Hematopoietic multipotent progenitor cell treated with erythropoietin and hydrocortisone succinate and interleukin-3 and kit ligand, for 6 days (in vitro differentiated cells): ENCODE measurements around the gene MCL1.
"Not testable (repeated sequence)": the region's sequence is repeated elsewhere in the genome, so short reads cannot be mapped to it uniquely, and the experiment has no call there.

ENCODE experiments used
- DNase-seq: peaks from one replicate; pipeline ENCODE4 v3.0.0-alpha.2; 2015

The MCL1 gene

DNA sequence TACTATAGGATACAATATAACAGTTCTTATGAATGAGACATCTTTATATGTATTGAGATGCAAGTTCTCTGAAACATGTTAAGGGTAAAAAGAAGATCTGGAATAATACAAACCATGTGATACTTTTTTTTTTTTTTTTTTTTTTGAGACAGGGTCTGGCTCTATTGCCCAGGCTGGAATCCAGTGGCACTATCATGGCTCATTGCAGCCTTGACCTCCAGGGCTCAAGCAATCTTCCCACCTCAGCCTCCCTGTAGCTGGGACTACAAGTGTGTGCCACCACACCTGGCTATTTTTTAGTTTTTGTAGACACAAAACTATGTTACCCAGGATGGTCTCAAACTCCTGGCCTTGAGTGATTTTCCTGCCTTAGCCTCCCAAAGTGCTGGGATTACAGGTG is 22.1 kb upstream of the MCL1 start:
- DNase-seq: no peak

DNA sequence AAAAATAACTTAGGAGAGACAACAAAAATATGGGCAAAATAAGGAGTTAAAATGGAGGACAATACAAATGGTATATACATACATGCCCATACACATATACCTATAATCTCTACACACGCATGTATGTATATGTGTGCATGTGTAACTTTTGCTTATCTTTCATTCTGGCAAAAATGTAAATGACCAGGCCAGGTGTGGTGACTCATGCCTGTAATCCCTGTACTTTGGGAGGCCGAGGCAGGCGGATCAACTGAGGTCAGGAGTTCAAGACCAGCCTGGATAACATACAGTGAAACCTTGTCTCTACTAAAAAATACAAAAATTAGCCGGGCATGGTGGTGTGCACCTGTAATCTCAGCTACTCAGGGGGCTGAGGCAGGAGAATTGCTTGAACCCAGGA is 18.9 kb upstream of the MCL1 start:
- not testable (repeated sequence) for DNase-seq

DNA sequence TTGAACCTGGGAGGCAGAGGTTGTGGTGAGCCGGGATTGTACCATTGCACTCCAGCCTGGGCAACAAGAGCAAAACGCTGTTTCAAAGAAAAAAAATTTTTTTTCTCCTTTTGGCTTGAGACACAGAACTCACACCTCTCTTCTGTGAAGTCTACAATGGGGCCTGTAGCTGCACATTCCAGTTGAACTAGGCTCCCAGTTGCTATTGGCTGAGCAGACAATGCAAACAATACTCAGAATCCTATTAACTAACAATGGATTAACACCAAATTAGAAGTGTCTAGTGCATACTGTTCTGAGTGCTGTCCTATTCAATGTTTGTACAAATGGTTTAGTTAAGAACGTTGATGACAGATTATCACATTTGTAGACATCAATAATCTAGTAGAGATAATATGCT is 17.6 kb upstream of the MCL1 start:
- DNase-seq: no peak

DNA sequence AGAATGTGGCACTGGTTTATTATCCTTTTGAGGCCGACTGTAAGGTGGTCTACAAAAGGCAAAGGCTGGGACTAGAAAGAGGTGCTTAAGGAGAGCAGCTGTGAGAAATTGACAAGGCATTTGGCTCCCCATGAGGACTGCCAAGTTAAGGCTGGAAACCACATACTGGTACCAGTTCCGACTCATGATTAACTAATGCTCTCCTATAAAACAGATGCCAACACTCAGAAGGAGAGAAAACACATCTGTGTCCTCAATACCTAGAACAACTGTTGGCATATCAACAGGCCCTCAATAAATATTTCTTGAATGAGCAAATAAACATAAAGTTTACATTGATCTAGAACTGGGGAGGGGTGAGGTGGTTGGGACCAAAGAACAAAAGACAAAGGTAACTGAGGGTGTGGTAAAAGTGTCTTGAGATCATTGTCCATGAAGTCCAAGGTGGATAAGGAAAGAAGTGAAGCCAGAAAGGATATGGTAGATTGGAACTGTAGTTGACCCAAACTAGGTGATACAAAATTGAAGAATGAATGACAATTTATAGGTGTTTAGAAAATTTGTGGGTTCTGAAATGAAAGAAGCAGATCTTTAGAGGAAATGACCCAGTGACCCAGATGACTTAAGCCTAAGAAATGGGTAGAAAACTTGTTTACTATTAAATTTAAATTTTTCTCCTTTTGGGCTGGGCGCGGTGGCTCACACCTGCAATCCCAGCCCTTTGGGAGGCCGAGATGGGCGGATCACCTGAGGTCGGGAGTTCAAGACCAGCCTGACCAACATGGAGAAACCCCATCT is 16.9 kb upstream of the MCL1 start:
- no peak for DNase-seq

DNA sequence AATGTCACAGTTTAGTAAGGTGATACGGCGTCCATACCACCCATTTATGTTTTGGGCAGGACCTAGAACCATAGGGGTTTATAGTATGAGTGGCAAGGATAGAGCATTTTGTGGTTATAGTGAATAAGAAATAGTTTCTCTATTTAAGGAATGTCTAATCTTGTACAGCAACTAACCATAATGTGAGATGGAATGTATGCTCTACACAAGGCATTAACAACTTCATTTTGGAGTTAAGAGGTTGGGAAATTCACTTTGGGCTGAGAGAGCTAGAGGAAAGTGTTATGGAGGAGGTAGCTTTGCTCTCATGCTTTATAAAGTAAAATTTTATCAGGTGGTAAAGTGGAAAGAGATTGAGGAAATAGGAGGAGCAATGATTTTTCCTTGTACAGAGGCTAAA is 3.0 kb upstream of the MCL1 start:
- no peak for DNase-seq

DNA sequence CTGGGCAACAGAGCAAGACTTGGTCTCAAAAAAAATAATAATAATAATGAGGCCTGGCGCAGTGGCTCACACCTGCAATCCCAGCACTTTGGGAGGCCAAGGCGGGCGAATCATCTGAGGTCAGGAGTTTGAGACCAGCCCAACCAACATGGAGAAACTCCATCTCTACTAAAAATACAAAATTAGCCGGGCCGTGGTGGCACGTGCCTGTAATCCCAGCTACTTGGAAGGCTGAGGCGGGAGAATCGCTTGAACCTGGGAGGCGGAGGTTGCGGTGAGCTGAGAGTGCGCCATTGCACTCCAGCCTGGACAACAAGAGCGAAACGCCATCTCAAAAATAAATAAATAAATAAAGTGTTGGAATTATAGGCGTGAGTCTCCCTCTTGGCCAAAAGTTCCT is 2.6 kb upstream of the MCL1 start:
- not testable (repeated sequence) for DNase-seq

DNA sequence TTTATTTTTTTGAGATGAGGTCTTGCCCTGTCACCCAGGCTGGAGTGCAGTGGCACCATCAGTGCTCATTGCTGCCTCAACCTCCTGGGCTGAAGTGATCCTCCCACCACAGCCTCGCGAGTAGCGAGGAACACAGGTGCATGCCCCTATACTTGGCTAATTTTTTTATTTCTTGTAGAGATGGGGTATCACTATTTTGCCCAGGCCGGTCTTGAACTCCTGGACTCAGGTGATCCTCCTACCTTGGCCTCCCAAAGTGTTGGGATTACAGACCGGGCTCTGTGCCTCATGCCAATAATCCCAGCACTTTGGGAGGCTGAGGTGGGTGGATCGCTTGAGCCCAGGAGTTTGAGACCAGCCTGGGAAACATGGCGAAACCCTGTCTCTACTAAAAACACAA is 2.0 kb upstream of the MCL1 start:
- DNase-seq: not testable (repeated sequence)

DNA sequence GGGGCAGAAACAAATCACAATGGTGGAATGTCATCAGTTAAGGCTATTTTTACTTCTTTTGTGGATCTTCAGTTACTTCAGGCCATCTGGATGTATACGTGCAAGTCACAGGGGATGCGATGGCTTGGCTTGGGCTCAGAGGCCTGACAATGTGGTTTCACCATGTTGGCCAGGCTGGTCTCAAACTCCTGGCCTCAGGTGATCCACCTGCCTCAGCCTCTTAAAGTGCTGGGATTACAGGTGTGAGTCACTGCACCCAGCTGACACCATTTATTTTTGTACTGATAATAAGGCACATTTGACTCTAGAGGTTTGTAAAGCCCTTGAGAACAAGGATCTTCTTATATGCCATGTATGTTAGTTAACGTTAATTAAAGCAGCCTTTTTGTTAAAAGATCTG is 1.6 kb upstream of the MCL1 start:
- not testable (repeated sequence) for DNase-seq

DNA sequence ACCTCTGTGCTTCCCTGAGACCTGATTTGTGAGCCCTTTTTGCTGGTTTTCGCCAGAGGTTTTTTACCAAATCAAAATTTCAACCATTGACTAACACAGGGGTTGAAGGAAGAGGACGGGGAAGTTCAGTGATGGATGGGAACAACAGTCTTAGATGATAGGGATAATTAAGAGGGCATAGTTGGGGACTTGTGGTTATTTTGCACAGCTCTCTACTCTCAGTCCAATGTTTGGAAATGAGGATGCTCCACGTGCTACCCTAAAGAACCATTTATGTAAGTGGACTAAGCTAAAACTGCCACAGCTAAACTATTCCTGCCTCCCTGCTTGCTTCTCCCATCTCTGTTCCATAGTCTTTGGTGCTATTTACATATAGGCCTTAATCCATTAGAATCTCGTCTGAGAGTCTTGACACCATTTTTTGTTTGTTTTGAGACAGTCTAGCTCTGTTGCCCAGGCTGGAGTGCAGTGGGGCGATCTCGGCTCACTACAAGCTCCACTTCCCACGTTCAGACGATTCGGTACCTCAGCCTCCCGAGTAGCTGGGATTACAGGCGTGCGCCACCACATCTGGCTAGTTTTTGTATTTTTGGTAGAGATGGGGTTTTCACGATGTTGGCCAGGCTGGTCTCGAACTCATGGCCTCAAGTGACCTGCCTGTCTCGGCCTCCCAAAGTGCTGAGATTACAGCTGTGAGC is 684 bp upstream of the MCL1 start:
- no peak for DNase-seq

DNA sequence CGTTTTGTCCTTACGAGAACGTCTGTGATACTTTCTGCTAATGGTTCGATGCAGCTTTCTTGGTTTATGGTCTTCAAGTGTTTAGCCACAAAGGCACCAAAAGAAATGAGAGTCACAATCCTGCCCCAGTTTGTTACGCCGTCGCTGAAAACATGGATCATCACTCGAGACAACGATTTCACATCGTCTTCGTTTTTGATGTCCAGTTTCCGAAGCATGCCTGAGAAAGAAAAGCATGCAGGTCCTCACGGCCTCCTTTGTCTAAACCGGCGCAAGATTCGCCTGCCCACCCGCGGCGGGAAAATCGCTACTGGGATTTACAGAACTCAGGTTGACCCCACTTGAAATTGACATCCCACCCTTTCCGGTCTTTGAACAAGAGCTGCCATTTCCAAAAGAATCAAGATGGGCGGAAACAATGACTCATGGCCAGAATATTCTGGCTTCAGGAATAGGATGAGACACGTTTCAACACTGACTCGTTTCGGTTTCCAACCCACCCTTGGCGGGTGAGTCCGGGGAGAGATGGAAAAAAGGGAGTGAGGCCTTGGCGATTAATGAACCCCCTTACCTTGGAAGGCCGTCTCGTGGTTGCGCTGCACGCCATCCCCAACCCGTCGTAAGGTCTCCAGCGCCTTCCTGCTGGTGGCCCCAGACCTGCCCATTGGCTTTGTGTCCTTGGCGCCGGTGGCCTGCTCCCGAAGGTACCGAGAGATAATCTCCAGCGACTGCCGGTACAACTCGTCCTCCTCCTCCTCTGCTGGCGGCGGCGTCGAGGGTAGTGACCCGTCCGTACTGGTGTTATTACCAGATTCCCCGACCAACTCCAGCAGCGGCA is 919 bp downstream of the MCL1 start:
- DNase-seq: peak; percentile 70

DNA sequence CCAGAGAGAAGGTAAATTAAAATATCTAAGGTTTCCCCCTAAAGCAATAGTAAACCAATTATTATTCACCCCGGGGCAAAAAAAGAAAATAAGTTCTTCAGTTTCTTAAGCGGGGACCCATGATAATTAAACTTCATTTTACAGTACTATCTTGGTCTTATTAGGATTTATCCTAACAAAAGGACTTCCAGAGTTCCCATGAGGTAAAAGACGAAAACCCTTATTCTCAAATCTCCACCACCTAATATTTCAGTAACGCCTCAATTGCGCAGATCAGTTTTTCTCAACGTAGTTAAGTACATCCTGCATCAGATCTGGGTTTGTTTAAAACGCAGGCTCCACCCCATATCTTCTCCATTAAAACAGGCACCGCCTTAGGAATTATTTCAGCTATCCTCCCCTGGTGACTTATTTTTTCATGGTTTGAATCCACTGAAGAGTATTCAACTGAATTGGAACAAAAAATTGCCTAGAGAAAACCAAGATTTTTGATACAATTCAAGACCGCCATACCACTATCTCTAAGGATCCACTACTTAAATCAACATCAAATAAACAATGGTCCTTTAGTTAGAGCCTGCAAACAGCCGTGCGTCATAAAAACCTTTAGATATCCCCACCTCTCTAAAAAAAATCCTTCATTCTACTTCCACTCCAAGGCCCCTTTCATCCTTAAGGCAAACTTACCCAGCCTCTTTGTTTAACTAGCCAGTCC is 1.7 kb downstream of the MCL1 start:
- DNase-seq: peak; percentile 56

DNA sequence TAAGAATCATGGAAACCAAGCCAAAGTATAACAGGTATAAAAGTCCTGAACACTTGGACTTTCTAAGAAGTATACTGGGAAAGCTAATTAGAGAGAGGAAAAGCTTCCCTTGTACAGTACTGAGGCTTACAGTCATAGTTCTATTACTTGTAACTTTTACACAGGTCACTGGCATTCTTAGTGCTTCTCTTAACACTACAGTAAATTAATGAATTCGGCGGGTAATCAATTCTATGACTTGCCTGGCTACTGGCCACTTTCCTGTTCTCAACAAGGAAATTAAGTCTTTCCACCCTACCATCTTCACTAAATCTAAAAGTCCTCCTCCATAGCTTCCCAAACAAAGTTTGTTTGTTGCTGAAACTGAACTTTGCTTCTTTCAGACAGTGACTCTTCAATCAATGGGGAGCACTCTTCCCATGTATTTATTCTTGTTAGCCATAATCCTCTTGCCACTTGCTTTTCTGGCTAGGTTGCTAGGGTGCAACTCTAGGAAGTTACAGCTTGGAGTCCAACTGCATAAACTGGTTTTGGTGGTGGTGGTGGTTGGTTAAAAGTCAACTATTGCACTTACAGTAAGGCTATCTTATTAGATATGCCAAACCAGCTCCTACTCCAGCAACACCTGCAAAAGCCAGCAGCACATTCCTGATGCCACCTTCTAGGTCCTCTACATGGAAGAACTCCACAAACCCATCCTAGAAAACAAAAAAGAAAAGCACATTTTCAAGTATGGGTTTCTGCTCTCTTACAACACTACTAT is 2.4 kb downstream of the MCL1 start:
- no peak for DNase-seq

DNA sequence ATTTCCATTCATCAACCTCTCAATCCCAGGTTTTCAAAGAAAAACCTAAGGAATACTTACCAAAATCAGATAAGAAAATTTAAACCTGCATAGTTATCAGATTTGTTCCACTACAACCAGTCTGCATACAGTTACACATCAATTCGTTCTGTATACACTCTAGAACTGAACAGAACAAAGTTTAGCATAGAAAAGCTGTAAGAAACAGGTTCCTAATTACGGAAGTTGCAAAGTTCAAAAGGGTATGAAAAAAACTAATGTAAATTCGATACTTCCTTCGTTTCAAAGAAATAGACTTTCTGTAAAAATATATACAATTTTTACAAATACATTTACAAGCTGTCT is 3.1 kb downstream of the MCL1 start:
- no peak for DNase-seq

DNA sequence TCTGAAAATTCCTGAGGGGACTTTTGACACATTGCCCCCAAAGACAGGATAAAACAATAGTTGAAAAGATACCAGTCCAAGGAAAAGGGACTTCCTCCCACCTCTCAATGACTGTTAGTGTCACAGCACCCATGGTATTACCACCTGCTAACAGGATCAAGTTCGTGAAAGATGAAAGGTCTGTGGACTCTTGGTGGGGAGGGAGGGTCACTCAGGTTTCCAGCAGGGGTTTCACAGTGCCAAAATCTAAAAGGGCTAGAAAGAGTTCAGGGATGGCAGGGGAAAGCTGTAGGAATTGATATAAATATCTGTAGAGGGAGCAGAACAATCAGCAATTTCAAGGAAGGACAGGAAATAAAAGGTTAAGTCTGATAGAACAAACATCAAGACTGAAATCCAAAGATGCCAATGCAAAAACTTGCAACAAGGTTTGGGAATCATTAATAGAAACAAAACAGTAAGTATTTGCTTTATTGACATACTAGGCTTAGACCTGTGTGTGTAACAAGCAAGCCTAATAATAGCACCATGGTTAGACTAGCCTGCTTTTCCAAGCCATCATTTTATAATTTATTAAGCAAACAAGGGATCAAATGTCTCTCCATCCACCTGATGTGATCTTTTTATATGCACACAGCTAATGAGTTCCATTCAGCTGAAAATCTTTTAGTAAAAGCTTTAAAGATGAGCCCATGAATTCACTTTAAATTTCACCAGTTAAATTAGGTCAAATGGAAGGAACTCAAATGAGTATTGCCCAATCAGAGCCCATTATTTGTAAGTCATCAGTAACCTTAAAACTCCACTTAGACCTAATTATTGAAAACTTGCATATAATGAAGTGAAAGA is 3.7 kb downstream of the MCL1 start:
- DNase-seq: no peak

DNA sequence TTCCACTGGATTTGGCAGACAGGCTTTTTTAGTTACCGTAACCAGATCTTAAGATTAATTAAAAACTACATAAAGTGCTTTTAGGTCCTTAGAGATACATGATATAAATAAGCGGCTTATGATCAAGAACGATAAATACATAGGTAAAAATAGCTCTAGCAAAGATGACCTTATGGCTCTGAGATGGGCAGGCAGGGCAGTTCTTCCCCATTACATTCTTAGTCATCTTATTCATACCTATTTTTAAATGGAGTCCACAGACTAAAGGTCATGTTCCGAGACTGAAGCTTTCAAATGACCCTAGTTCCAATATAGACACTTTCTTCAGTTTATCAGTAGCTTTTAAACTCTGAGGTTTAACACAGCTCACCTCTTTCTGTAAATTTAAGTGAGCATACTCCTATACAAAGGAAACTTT is 4.3 kb downstream of the MCL1 start:
- no peak for DNase-seq

DNA sequence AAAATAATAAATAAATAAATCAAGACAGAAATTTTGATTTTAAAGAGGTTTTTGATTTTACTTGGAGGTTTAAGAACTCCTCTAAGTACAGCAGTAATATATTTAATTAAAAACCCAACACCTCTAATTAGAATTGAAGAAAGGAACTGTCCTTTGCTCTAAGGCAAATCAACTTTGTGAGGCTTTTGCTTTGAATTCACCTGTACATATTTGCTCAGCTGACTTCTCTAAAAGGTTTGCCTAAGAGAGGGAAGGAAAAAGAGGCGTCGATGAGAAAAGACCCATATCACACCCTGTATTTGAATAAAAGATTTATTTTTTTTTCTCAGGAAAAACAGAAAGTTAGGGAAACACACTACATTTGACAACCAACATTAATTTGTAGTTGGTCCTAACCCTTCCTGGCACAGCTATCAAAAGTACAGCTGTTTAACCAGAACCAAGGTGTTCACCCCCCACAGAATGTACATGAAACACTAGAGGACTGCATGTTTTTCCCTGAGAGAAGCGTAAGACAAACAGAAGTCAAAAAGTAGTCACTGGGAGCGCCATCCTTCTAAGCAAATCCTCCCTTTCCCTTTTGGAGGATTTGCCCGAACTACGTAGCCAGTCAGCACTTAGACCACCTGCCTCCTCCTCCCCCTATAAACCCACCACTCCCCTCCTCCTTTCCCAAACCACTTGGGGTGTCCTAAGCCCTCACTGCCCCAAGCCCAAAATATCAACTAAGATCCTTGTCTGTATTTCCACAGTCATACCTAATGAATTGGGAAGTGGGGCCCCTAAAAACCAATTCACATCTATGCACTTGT is 4.9 kb downstream of the MCL1 start:
- DNase-seq: no peak

DNA sequence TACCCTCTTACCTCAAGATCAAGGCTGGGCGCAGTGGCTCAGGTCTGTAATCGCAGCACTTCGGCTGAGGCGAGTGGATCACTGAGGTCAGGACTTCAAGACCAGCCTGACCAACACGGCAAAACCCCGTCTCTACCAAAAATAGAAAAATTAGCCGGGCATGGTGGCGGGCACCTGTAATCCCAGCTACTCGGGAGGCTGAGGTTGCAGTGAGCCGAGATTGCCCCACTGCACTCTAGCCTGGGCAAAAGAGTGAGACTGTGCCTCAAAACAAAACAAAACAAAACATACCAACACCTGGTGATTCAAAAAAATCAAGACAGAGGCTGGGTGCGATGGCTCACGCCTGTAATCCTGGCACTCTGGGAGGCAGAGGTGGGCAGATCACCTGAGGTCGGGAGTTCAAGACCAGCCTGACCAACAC is 5.8 kb downstream of the MCL1 start:
- not testable (repeated sequence) for DNase-seq

DNA sequence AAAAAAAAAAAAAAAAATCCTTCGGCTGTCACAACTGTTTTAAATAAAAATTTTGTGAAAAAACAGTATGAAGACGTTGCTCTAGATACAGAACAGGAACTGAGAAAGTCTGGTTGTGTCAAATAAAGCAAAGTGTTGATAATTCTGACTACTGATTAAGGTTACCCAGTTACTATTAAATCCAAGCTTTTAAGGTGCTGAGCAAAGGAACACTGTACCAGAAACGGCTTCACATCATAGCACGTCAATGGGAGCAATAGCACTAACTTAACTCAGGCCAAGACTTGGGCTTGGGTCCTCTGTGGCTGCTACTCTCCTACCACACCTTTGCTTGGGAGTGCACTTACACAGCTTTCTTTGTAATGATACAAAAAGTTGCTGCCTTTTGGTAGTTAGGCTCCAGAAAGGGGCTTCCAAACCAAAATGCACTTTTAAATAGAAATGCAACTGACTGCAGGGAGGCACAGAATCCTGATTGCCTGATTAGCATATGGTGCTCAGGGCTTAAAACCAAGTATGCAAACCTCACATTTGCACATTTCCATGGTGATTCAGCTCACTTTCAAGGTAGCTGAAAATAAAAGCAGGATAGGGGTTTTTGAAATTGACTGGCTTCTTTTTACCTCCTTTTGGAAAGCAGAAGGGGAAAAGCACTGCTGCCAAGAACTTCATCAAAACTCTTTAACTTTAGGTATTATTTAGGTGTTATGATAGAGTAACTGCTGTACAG is 6.3 kb downstream of the MCL1 start:
- DNase-seq: no peak

DNA sequence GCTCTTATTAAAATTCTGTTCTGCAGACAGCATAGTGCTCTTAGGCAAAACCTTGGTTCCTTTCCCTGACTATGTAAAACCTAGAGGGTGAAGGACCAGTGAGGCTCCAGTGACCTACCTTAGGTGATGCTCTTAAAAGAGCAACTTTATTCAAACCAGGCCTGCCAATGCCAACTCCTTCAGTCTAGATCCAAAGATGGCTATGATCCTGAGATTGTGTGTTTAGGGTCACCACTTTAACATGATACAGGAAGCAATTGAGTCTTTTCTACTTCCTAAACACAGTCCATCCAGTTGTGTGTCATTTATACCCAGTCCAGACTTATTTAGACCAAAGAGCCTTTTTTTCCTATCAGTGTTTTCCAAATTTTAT is 10.8 kb downstream of the MCL1 start:
- no peak for DNase-seq
